Endometrial microvascular endothelial cells (primary cell): ENCODE measurements around the gene AHCYL2. TPM values are rescaled to one million over a fixed set of nuclear protein-coding genes. Genes with fewer than 3 reads are reported as not detected.
"Not testable (repeated sequence)": the region's sequence is repeated elsewhere in the genome, so short reads cannot be mapped to it uniquely, and the experiment has no call there.

Experiments used
- in situ Hi-C: cut with HindIII; loops from 2 replicates; pipeline ENCODE4 v1.10.0; 2017; ENCODE audit warnings: low sequenced_read_pairs, low pct_unique_long_range_greater_than_20kb; ENCODE audit errors: inconsistent ontology term
- total RNA-seq: library from RNA; depleted of rRNA; stranded (reverse); fragments of >200 nt; gene quantifications from one replicate; pipeline ENCODE4 v1.2.3, GENCODE V29; 2015; ENCODE audit errors: inconsistent ontology term

The AHCYL2 gene
- total RNA-seq, 1 donor from 2014 or later, result 6.3 TPM

- in situ Hi-C loops, result no loop called here
Measured at GRCh38 chr7:129205987-129206785, 18.6 kb upstream of the AHCYL2 start.

- in situ Hi-C loops, result no loop called here
Measured at GRCh38 chr7:129208667-129209066, 16.2 kb upstream of the AHCYL2 start.

GRCh38 chr7:129209067-129209926 is 15.5 kb upstream of the AHCYL2 start:
- in situ Hi-C loops, result no loop called here

GRCh38 chr7:129210256-129210988 is 14.4 kb upstream of the AHCYL2 start:
- in situ Hi-C loops, result no loop called here

- in situ Hi-C loops, result no loop called here
Measured at GRCh38 chr7:129210989-129211312, 13.9 kb upstream of the AHCYL2 start.

GRCh38 chr7:129212126-129212525 is 12.7 kb upstream of the AHCYL2 start:
- in situ Hi-C loops, result no loop called here

- in situ Hi-C loops, result no loop called here
Measured at GRCh38 chr7:129212596-129212995, 12.2 kb upstream of the AHCYL2 start.

- in situ Hi-C loops, result no loop called here
Measured at GRCh38 chr7:129213828-129214227, 11.0 kb upstream of the AHCYL2 start.

- in situ Hi-C loops, result not testable (repeated sequence)
Measured at GRCh38 chr7:129215691-129216090, 9.1 kb upstream of the AHCYL2 start.

- in situ Hi-C loops, result not testable (repeated sequence)
Measured at GRCh38 chr7:129216101-129216715, 8.6 kb upstream of the AHCYL2 start.

- in situ Hi-C loops, result not testable (repeated sequence)
Measured at GRCh38 chr7:129216821-129217416, 7.9 kb upstream of the AHCYL2 start.

GRCh38 chr7:129218514-129219062 is 6.2 kb upstream of the AHCYL2 start:
- in situ Hi-C loops, result no loop called here

- in situ Hi-C loops, result not testable (repeated sequence)
Measured at GRCh38 chr7:129219166-129219565, 5.7 kb upstream of the AHCYL2 start.

GRCh38 chr7:129222064-129222463 is 2.8 kb upstream of the AHCYL2 start:
- in situ Hi-C loops, result no loop called here

GRCh38 chr7:129225206-129225930 is 538 bp downstream of the AHCYL2 start:
- in situ Hi-C loops, result no loop called here

GRCh38 chr7:129225931-129226572 is 1.2 kb downstream of the AHCYL2 start:
- in situ Hi-C loops, result no loop called here
